Hepatocyte (in vitro differentiated cells): Measurements from ENCODE around the gene DHPS.

Source experiments
- EZH2phosphoT487 ChIP-seq: fragments of 200-600 bp; sonication (generic); IDR thresholded peaks from one replicate; pipeline ENCODE4 v1.6.1; 2018; ENCODE audit warnings: antibody characterized with exemption, mild to moderate bottlenecking, low read depth, moderate library complexity; ENCODE audit not compliant: unreplicated experiment, severe bottlenecking
- TF ChIP-seq, protein P1 (sequence below): fragments of 200-600 bp; sonication (generic); IDR thresholded peaks from 2 replicates; pipeline ENCODE4 v1.5.1; 2016; ENCODE audit warnings: antibody characterized with exemption, mild to moderate bottlenecking; ENCODE audit not compliant: poor library complexity

GRCh38 chr19:12685831-12686230, 4.2 kb upstream of the DHPS start:
- TF ChIP-seq, protein P1, sequence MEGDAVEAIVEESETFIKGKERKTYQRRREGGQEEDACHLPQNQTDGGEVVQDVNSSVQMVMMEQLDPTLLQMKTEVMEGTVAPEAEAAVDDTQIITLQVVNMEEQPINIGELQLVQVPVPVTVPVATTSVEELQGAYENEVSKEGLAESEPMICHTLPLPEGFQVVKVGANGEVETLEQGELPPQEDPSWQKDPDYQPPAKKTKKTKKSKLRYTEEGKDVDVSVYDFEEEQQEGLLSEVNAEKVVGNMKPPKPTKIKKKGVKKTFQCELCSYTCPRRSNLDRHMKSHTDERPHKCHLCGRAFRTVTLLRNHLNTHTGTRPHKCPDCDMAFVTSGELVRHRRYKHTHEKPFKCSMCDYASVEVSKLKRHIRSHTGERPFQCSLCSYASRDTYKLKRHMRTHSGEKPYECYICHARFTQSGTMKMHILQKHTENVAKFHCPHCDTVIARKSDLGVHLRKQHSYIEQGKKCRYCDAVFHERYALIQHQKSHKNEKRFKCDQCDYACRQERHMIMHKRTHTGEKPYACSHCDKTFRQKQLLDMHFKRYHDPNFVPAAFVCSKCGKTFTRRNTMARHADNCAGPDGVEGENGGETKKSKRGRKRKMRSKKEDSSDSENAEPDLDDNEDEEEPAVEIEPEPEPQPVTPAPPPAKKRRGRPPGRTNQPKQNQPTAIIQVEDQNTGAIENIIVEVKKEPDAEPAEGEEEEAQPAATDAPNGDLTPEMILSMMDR: no peak
- no peak for TF ChIP-seq EZH2phosphoT487
